ENCODE results near the gene CST1. TPM values are rescaled to one million over a fixed set of nuclear protein-coding genes. Genes with fewer than 3 reads are reported as not detected.

CST1 gene
- total RNA-seq, 2 experiments from 2014 or later: not detected

DNA sequence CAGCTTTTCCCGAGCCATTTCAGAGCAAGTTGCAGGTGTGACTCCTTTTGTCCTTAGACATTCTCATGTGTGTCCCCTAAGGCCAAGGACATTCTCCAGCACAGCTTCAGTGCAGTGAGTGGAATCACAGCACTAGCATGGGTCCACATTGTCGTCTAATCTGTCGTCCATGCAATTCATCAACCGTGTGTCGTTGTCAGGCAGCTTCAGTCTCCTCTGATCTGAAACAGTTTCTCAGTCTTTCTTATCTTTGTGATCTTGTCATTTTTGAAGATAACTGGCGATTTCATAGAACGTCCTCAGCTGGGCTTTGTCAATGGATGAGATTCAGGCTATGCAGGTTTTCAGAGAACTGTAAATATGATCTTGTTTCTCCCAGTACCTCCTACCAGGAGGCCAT is 44.1 kb upstream of the CST1 start:
- Histone ChIP-seq H3K9me3 (ENCODE audit: low read length) (no peaks in the 10 kb centered on the region), H3K79me2 (ENCODE audit: insufficient read depth, low read depth, low read length) (no peaks in the 10 kb centered on the region), H2AFZ (ENCODE audit: low read length) (no peak overlapping the region), H3K9me2 (ENCODE audit: insufficient read depth, low read length) (no peaks in the 10 kb centered on the region), H3K4me1 (ENCODE audit: insufficient read depth, low read length, poor library complexity, severe bottlenecking) (no peaks in the 10 kb centered on the region), H3K36me3 (ENCODE audit: insufficient read depth, low read length) (no peaks in the 10 kb centered on the region), H3K4me2 (ENCODE audit: low read length) (no peak overlapping the region), H4K20me1 (ENCODE audit: insufficient read depth, low read length) (no peaks in the 10 kb centered on the region), H3K27ac (ENCODE audit: low read depth, low read length, poor library complexity, severe bottlenecking) (no peak overlapping the region), H3K4me3 (ENCODE audit: low read depth, low read length, poor library complexity, severe bottlenecking) (no peak overlapping the region)
- no peak for TF ChIP-seq EZH2phosphoT487 (IDR thresholded peaks at IDR 0.05; ENCODE audit: borderline replicate concordance, low read depth, low read length)
- TF ChIP-seq, protein P1, sequence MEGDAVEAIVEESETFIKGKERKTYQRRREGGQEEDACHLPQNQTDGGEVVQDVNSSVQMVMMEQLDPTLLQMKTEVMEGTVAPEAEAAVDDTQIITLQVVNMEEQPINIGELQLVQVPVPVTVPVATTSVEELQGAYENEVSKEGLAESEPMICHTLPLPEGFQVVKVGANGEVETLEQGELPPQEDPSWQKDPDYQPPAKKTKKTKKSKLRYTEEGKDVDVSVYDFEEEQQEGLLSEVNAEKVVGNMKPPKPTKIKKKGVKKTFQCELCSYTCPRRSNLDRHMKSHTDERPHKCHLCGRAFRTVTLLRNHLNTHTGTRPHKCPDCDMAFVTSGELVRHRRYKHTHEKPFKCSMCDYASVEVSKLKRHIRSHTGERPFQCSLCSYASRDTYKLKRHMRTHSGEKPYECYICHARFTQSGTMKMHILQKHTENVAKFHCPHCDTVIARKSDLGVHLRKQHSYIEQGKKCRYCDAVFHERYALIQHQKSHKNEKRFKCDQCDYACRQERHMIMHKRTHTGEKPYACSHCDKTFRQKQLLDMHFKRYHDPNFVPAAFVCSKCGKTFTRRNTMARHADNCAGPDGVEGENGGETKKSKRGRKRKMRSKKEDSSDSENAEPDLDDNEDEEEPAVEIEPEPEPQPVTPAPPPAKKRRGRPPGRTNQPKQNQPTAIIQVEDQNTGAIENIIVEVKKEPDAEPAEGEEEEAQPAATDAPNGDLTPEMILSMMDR (conservative IDR thresholded peaks at IDR 0.05; ENCODE audit: low read length): no peak
- intact Hi-C loops (cut with micrococcal nuclease; ENCODE audit: unreplicated experiment): loop anchor here (5.0 kb wide), 1 partner anchor 202 kb away; no protein-coding TSS in a partner anchor
- BruUV-seq (replicated peaks): no TSS peak
- ChIA-PET POLR2A (no interaction called here), CTCF (ENCODE audit: unreplicated experiment) (no interaction called here)
- no peak for DNase-seq (ENCODE audit: low spot score)

DNA sequence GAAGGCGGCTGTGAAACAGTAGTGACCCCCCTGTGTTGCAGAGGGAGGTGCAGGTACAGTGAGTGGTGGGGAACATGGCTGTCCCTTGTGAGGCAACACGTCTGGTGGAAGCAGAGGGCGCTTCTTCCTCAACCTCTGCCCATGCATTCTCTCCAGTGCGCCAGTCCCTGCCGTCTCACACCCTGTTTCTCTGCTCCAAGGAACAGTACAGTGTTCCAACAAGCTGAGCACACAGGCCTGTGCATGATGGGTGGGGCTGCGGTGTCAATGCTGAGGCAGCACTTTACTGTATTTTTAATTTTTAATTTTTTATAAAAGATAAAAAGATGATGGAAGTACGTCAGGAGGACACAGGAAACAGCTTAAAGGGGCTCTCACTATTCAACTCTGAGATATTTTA is 43.3 kb upstream of the CST1 start:
- no TSS peak for BruUV-seq (replicated peaks)
- CTCF ChIA-PET (ENCODE audit: unreplicated experiment): no interaction called here

DNA sequence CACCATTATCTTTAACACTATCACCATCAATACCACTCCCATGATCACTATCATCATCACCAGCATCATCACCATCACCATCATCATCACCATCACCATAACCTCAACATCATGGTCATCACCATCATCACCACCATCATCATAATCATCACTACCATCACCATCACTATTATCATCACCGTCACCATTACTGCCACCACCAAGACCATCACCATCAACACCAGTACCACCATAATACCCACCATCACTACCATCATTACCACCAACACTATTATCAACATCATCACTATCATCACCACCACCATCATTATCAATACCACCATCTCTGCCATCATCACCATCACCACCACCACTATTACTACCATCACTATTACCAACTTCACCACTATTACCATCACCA is 32.7 kb upstream of the CST1 start:
- POLR2A ChIA-PET: no interaction called here
- no TSS peak for BruUV-seq (replicated peaks)

More for the DNA sequence above, 43.3 kb upstream of the CST1 start:
- no peak overlapping the region for H2AFZ ChIP-seq (ENCODE audit: low read length)
- no peak for DNase-seq (ENCODE audit: low spot score)
- H3K9me3 ChIP-seq (ENCODE audit: low read length): no peaks in the 10 kb centered on the region
- H4K20me1 ChIP-seq (ENCODE audit: insufficient read depth, low read length): no peaks in the 10 kb centered on the region
- no peak overlapping the region for H3K4me3 ChIP-seq (ENCODE audit: low read depth, low read length, poor library complexity, severe bottlenecking)
- no peaks in the 10 kb centered on the region for H3K36me3 ChIP-seq (ENCODE audit: insufficient read depth, low read length)
- H3K4me2 ChIP-seq (ENCODE audit: low read length): no peak overlapping the region
- TF ChIP-seq EZH2phosphoT487 (IDR thresholded peaks at IDR 0.05; ENCODE audit: borderline replicate concordance, low read depth, low read length): no peak
- TF ChIP-seq, protein P1 (conservative IDR thresholded peaks at IDR 0.05; ENCODE audit: low read length): no peak
- H3K79me2 ChIP-seq (ENCODE audit: insufficient read depth, low read depth, low read length): no peaks in the 10 kb centered on the region
- no peak overlapping the region for H3K27ac ChIP-seq (ENCODE audit: low read depth, low read length, poor library complexity, severe bottlenecking)
- no peaks in the 10 kb centered on the region for H3K9me2 ChIP-seq (ENCODE audit: insufficient read depth, low read length)
- no peaks in the 10 kb centered on the region for H3K4me1 ChIP-seq (ENCODE audit: insufficient read depth, low read length, poor library complexity, severe bottlenecking)
- POLR2A ChIA-PET: interaction anchor here (0.6 kb wide), 1 partner anchor 526 kb away, joined by 3 read pairs; no protein-coding TSS in a partner anchor
- intact Hi-C loops (cut with micrococcal nuclease; ENCODE audit: unreplicated experiment): no loop called here

More for the DNA sequence above, 32.7 kb upstream of the CST1 start:
- CTCF ChIA-PET (ENCODE audit: unreplicated experiment): no interaction called here
- H3K9me2 ChIP-seq (ENCODE audit: insufficient read depth, low read length): no peaks in the 10 kb centered on the region
- no peaks in the 10 kb centered on the region for H3K79me2 ChIP-seq (ENCODE audit: insufficient read depth, low read depth, low read length)
- TF ChIP-seq, protein P1 (conservative IDR thresholded peaks at IDR 0.05; ENCODE audit: low read length): no peak
- TF ChIP-seq EZH2phosphoT487 (IDR thresholded peaks at IDR 0.05; ENCODE audit: borderline replicate concordance, low read depth, low read length): no peak
- no peaks in the 10 kb centered on the region for H3K36me3 ChIP-seq (ENCODE audit: insufficient read depth, low read length)
- no peaks in the 10 kb centered on the region for H4K20me1 ChIP-seq (ENCODE audit: insufficient read depth, low read length)
- DNase-seq (ENCODE audit: low spot score): no peak
- intact Hi-C loops (cut with micrococcal nuclease; ENCODE audit: unreplicated experiment): no loop called here
- H3K9me3 ChIP-seq (ENCODE audit: low read length): no peaks in the 10 kb centered on the region
- H2AFZ ChIP-seq (ENCODE audit: low read length): no peak overlapping the region
- no peak overlapping the region for H3K4me3 ChIP-seq (ENCODE audit: low read depth, low read length, poor library complexity, severe bottlenecking)
- no peaks in the 10 kb centered on the region for H3K4me1 ChIP-seq (ENCODE audit: insufficient read depth, low read length, poor library complexity, severe bottlenecking)
- no peak overlapping the region for H3K27ac ChIP-seq (ENCODE audit: low read depth, low read length, poor library complexity, severe bottlenecking)
- H3K4me2 ChIP-seq (ENCODE audit: low read length): no peak overlapping the region
